Measurements from ENCODE around the gene ADGRG6. TPM values are rescaled to one million over a fixed set of nuclear protein-coding genes. Genes with fewer than 3 reads are reported as not detected.

Gene ADGRG6
- total and polyA plus RNA-seq, 3 experiments from 2014 or later = 0.35 to 0.97 TPM; not detected in 1

- H3K9me3 ChIP-seq (ENCODE audit: low read length) = no peaks in the 10 kb centered on the region
- H3K4me1 ChIP-seq (ENCODE audit: insufficient read depth, low read length) = no peaks in the 10 kb centered on the region
- H3K4me1 Mint-ChIP-seq = no peaks in the 10 kb centered on the region
- H3K36me3 ChIP-seq (ENCODE audit: insufficient read depth, low read length) = no peaks in the 10 kb centered on the region
- ChIA-PET POLR2A (no interaction called here), CTCF (no interaction called here)
- no peaks in the 10 kb centered on the region for H3K9me3 Mint-ChIP-seq
- no peak overlapping the region for H3K27ac ChIP-seq (ENCODE audit: low read depth, low read length)
- H3K27me3 Mint-ChIP-seq = peaks cover 5 to 17% of the 10 kb centered on the region in 2 donors
- H3K36me3 Mint-ChIP-seq = no peaks in the 10 kb centered on the region
- H3K27ac Mint-ChIP-seq = no peak overlapping the region
- no peaks in the 10 kb centered on the region for H3K27me3 ChIP-seq (ENCODE audit: insufficient read depth, low read length, poor library complexity, severe bottlenecking)
- no peak overlapping the region for H3K4me3 Mint-ChIP-seq
- DNase-seq = no peak
- no peak overlapping the region for H3K4me3 ChIP-seq (ENCODE audit: low read length)
These were observed 188.2 kb downstream of the ADGRG6 start for GRCh38 chr6:142489722-142490610.

Other genes with a start within 250 kb of the ADGRG6 start
- not detected for gene GJE1, start 169.1 kb upstream of the ADGRG6 start, total RNA-seq
- not detected for gene GJE1, start 169.1 kb upstream of the ADGRG6 start, polyA plus RNA-seq
- gene NMBR, start 154.9 kb upstream of the ADGRG6 start, total RNA-seq = not detected
- not detected for gene NMBR, start 154.9 kb upstream of the ADGRG6 start, polyA plus RNA-seq
- 10 to 100 TPM; 63.8 to 66.5 TPM for gene VTA1, start 154.7 kb upstream of the ADGRG6 start, total RNA-seq
- gene VTA1, start 154.7 kb upstream of the ADGRG6 start, polyA plus RNA-seq = 74.4 TPM